HG02798 (cell line): ENCODE results near the gene HOXA6.

ENCODE experiments used
- ATAC-seq: cut with Tn5 transposase; IDR thresholded peaks from one replicate; pipeline ENCODE4 v1.9.1; 2021; ENCODE audit warnings: mild to moderate bottlenecking; ENCODE audit not compliant: unreplicated experiment, poor library complexity

HOXA6 gene

DNA sequence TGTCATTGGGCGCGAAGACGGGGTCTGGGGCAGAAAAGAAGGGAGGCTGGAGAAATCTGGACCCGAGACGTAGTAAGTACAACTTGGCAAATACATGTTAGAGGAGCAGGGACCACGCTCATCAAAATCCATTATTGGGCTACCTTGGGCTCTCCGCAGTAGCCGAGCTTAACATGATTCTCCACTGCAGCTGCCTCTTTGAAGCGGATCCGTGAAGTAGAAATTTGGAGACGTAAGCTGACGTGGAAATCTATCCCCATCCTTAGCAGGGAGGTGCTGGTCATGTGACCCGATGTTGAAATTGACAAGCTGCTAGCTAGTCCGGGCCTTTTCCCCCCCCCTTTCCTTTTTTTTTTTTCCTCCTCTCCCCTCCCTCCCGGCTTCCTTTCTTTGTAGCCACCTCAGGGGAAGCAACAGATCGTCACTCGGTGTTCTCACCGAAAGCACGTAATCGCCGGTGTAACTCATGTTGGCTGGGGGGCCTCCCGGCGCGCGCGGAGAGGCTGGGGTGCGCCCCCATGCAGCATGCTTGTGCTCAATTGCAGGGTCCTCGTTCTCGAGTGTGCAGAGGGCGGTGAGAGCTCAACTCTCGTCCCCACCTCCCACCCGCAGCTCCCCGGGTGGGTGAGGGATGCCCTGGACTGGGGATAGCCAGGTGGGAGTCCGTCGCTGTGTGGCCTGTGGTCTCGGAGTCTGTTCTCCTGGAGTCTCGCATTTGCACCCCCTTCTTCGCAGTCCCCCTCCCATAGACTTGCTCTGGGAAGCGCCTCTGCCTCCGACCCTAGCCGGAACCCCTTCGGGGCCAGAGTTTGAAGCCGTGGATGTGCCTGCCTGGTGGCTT, 37.7 kb upstream of the HOXA6 start, which contains the start of gene HOXA11:
Gene HOXA11, minus strand, starts transcription at position 220 of the 841 bp plus-strand sequence. Its CDS starts 88 bp downstream, at position 132.
- no peak for ATAC-seq

GRCh38 chr7:27184337-27185012, 36.9 kb upstream of the HOXA6 start:
- ATAC-seq, result no peak

DNA sequence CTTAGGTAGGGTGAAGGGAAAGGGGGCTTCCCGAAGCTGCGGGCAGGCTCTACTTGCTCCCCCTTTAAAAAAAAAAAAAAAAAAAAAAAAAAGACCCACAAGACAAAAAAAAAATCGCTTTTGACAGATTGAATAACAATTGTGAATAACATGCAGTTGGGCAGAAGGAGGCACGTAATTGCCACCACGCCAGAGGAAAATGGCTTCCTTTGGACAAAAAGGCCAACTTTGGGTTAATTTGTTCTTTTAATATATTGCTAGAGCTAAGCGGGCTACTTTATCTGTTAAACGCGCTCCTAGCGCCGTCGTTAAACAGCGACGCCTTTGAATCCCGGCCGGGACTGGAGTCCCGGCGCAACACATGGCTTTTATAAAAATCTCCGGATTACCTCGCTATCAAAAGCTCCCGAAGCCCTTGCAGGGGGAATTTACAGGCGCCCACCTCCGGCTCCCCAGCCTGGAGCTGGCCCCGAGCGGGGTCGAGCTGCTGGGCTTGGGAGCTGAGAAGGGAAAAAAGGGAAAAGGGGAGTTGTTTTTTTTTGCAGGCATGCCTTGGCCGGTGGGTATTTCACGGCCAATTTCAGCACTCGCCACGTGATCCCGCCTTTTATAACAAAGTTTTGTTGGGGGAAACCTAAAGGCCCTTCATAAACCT, 36.2 kb upstream of the HOXA6 start:
- ATAC-seq, result no peak

GRCh38 chr7:27182861-27183681, 35.5 kb upstream of the HOXA6 start:
- no peak for ATAC-seq

- ATAC-seq, result no peak
Measured at GRCh38 chr7:27182285-27182841, 34.8 kb upstream of the HOXA6 start.

DNA sequence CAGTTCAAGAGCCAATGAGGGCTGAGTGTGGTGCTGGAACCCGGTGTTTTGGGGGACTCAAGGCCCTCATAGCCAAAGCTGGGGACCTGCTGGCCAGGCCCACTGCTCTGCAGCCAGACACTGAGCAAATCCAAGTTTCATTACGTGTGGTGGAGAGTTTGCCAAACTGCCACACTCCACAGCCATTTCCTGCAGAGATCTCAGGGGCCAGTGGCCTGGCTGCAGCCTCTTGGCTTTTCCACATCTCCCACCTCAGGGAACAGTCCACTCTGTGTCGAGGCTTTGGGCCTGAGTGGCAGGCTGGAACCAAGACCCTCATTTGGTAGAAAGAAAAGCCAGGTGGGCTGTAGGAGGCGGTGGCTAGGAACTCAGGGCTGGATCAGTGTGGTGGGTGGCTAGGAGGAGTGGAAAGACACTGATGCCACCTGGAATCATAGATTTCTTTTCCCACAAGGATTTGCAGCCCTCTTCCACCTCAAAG, 34.3 kb upstream of the HOXA6 start:
- no peak for ATAC-seq

DNA sequence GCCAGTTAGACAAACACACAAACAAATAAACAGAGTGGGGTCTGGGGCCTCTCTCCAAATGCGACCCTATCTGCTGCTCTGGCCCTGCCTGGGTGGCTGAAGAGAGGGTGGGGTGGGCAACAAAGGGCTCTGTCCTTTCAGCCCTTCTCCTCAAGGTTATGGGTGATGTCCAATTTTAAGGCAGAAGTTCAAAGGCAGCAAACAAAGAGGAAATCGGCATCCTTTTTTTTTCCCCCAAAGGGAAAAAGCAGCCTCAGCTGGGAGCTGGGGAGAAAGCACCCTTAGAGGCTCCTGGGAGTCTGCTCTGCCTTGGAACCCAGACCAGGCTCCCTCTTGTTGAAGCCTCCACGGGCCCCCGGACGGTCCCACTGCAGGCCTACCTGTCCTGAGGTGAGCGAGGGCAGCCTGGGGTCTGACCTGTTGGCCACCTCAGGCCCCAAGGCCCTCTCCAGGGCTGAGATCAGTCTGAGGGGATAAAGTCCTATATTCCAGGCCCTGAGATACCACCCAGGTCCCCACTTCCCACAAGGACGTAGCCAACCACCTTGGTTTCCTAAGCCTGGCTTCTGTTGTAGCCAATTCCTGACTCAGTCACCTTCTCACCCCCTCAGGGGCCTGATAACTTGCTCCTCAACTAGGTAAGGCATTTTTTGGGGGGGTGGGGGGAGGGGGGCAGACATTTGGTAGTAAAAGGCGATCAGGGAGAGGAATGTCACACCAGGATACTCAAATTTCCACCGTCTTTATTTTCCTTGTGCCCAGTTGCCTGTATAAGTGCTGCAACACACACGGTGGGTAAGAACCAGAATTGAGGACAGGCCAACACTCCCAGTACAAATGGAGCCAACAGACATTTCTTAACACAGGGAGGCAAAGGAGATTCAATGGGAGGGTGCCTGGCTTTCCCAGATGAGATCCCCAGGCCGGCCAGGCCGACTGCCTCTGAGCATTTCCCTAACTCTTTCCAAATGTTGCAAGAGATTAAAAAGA, 33.2 kb upstream of the HOXA6 start:
- ATAC-seq, result no peak

DNA sequence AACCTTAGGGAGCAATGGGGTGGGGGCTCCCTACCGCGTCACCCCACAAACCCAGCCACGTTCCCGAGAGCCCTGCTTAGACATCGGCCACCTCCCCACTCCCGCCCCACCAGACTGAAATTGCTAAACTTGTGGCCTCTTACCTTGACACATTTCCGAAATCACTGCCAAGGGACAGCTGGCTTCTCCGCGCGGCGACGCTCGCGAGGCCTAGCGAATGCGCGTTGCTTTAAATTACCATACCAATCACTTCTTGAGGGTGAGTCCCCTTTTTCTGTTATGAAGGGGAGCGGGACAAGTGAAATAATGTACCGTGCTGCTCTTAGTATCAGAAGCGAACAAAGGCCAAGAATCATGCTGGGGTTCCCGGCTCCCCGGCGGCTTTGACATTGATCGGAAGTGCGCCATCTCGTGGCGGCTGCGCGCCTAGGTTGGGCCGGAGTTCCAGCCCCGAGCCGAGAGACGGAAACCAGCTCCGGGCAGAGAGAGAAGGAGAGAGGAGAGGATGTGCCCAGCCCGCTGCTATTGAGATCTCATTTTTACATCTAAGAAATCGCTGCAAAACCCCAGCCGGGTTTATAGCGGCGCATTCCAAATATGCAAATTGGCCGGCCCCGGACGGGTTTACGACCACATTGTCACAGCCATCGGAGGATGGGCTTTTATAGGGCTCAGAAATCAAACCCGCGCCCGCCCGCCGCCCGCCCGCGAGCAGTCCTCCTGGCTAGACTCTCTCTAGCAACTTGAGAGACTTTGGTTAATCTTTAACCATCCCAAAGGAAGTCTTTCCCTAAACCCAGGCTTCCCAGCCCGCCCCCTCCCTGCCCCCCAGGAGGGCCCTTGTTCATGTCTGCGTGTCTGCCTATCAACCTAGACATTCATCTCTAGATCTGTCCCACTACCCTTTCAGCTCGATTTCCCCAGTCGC, 32.2 kb upstream of the HOXA6 start:
- no peak for ATAC-seq

DNA sequence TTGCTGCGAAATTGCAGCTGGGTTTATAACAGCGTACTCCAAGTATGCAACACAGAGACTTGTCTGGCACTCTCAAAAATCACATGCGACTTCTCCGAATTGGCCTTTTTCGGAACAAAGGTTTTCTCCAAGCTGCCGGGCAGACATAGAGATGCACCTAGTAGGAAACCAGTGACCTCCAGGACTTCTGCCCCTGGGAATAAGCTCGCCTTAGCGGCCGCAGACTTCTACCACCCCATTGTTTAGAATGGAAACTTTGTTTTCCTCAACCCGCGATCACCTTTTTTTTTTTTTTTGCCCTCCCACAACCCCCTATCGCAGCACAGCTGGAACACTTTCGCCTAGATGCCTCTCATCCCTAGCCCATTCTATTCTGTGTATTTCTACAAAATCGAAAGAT, 31.5 kb upstream of the HOXA6 start:
- no peak for ATAC-seq

DNA sequence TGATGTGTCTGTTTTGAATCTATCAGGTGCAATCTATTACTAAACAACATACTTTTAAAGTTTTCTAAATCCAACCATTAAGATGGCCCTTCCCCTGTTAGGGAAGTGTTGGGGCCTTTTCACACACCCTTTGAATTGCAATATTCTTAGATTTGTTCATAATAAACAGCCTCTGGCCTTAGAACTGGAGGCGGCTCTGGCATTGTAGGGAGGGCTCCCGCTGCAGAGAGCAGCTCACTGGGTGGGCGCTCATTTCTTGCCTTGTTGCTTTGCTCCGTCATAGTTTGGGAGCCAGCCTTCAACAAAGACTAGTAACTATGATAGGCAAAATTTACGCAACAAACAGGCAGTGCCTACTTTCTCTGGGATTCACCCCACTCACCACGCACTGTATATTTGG, 30.8 kb upstream of the HOXA6 start:
- ATAC-seq, result no peak

DNA sequence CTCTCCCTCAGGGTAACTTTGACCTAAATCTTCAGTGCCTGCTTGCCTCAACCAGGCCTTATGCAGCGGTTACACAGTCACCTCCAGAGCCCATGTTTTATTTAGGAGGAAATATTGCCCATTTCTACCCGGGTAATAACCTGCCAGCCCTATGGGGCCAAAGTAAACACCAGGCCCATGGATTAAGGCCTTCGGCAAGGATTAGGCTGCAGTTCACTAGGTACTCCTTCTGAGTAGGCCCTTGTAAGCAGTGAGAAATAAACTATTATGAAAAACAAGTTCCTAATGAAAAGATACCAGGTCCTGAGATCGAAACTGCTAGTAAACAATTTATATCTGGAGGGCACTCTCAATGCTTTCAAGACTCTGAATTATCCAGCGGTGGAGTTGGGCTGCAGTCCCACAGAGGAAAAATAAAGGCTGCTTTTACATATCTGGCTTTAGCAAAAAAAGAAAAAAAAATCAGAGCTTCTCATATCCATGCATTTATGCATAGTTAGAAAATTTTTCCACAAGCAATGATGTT, 30.3 kb upstream of the HOXA6 start:
- ATAC-seq, result no peak

DNA sequence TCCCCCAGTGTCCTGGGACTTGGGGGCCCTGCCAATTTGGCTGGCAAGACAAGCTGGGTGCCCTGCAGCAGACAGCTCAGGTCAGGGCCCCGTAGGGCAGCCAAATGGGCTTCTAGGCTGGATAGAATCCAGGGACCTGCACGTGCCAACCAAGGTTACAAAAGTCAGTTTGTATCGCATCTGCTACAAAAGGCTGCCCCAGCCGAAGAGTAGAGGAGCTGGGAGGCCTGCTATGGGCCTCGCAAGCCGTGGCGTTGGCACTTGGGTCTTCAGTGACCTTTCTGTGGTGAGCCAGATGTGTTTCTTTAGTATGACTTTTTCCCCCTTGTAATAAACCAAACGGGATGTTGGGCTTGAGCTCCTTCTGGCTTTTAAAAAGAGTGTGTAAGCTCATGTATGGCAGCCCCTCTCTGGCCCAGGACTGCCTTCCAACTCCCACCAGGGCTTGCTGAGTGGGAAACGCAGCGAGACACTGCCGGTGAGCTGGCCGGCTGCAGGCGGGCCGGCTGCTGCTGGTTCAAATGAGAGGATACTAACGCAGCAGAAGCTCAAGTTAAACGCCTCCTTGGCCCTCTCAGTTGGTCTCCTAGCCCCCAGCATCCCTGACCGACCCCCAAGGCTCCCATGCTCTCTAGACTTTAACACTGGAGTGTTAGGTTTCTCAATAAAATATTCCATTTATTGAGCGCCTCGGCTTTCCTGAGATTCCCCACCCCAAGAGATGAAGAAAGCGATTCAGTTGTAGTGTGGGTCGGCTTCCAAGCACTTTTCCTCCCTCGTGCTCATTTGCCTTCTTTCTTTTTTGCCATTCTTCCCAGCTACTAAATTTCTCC, 29.6 kb upstream of the HOXA6 start:
- ATAC-seq, result no peak

DNA sequence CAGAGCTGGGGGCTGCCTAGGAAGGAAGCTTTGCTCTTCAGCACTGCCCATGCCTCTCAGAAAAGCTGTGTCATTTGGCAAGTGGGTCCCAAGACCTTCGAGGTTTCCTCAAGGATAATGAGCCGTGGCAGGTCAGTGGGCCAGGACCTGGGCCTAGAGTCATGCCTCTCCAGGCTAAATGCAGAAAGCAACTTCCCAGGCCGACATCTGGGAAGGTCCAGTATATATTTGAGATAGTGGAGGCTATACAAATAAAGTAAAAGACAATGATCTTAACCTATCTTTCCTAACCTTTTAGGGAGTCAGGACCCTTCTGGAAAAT, 28.9 kb upstream of the HOXA6 start:
- no peak for ATAC-seq

DNA sequence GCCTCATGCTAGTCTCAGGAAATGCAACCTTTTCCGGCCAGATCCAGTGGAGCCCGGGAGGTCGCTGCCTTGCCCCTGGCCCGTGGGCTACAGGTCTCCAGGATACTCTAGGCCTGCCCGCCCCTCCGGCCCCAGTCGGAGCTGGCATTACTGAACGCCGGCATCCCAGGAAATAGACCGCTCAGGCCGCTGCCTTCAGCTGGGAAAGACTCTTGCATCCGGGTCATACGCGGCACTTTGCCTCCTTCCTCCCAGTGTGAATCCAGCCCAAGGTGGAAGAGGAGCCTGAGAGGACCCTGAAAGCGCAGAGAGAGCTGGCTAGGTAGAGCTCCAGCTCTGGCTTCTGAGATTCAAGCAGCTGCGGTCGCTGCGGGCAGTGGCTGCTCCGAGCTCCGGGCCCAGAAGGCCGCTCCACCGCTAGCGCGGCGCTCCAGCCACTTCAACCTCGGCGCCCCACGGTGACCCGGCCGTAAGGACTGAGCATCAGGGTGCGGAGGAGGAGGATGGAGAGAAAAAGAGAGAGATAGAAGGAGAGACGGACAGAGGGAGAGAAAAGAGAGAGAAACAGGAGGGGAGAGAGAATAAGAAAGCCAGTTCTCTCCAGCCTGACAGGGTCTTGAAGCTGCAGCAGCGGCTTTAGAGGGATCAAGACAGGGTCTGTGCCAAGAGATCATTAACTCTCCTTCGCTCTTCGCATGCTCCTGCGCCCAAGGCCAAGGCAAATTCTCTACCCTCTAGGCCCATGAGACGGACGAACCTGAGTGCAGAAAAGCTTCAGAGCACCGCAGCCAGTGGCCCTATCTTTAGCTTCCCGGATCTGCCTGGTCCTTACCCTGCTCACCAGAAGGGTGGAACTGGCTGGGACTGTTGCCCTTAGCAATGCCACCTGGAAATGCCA, 28.3 kb upstream of the HOXA6 start:
- ATAC-seq, result no peak

GRCh38 chr7:27174874-27175625, 27.5 kb upstream of the HOXA6 start:
- ATAC-seq, result no peak
